Measurements from ENCODE around the gene IL17B.

IL17B gene

GRCh38 chr5:149379818-149380374, 804 bp upstream of the IL17B start:
- peak overlapping the region; percentile 70 to 88 for H2BK12ac ChIP-seq (ENCODE audit: low read length in 2 of 2)
- no peak overlapping the region for H3K14ac ChIP-seq (ENCODE audit: low read length in 2 of 2)
- peaks cover 0 to 17% of the 10 kb centered on the region in 2 experiments for H3K27me3 ChIP-seq (ENCODE audit: control insufficient read depth in 1 of 2, insufficient read depth in 1 of 2, low read length in 2 of 2)
- no peak overlapping the region for H3K23ac ChIP-seq (ENCODE audit: low read length in 2 of 2)
- no peak overlapping the region for H3K27ac ChIP-seq (ENCODE audit: low read length, poor library complexity, severe bottlenecking)
- H3K4ac ChIP-seq (ENCODE audit: low read depth in 1 of 2, low read length in 2 of 2) = peak overlapping the region in 1 of 2 experiments; percentile 62
- no peak overlapping the region for H2AK5ac ChIP-seq (ENCODE audit: low read length, severe bottlenecking)
- 96% methylated on average over 4 of the region's 5 CpGs for WGBS
- no peak overlapping the region for H2BK5ac ChIP-seq (ENCODE audit: low read depth, low read length, poor library complexity, severe bottlenecking)
- H3K4me1 ChIP-seq (ENCODE audit: control insufficient read depth, insufficient read depth, low read depth, low read length) = peaks cover 12% of the 10 kb centered on the region
- H3K4me3 ChIP-seq (ENCODE audit: insufficient read depth in 1 of 2, low read depth in 1 of 2, low read length in 2 of 2) = no peak overlapping the region
- H2BK120ac ChIP-seq (ENCODE audit: low read depth, low read length) = no peak overlapping the region
- peak overlapping the region in 1 of 2 experiments; percentile 18 for H3K18ac ChIP-seq (ENCODE audit: low read depth in 1 of 2, low read length in 2 of 2)
- no peak for DNase-seq
- H3K4me2 ChIP-seq (ENCODE audit: low read length, poor library complexity, severe bottlenecking) = no peak overlapping the region
- H4K8ac ChIP-seq (ENCODE audit: low read length) = no peak overlapping the region
- no peak overlapping the region for H2AFZ ChIP-seq (ENCODE audit: low read depth, low read length)
- H3K79me1 ChIP-seq (replicated peaks; ENCODE audit: low read length, poor library complexity, severe bottlenecking) = no peaks in the 10 kb centered on the region
- H2BK15ac ChIP-seq (ENCODE audit: low read depth, poor library complexity, severe bottlenecking) = no peak overlapping the region
- no peaks in the 10 kb centered on the region for H3K36me3 ChIP-seq (ENCODE audit: control insufficient read depth in 1 of 2, insufficient read depth in 2 of 2, low read depth in 1 of 2, low read length in 2 of 2)
- H3K9me3 ChIP-seq (ENCODE audit: control insufficient read depth, low read length) = no peaks in the 10 kb centered on the region
- no peak overlapping the region for H3K9ac ChIP-seq (ENCODE audit: low read length)
- H4K91ac ChIP-seq (ENCODE audit: low read length) = peak overlapping the region; percentile 70

DNA sequence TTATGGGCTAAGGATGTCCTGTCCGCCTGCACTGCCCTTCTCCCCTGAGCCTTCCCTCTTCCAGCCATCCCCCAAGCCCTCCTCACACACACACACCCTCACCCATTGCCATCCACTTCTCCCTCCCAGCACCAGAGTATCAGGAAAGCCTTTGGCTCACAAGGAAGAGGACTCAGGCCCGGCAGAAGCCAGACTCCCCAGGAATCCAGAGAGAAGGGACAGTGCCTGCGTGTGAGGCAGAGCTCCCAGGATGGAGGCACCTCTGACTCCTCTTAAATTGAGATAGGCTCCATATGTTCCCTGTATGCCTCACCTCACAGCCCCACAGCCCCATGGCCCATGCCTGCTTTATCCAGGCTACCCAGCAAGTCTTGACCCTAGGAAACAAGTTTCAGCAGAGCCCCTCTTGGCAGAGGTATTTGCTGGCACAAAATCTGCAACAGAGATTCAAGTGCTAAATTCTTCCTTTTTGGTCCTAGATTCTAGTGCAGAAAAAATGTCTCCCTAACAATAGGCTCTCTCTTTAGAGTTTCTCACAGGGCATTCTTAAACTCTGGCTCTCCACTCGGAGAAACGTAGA, 761 bp downstream of the IL17B start:
- Histone ChIP-seq H2BK5ac (ENCODE audit: low read depth, low read length, poor library complexity, severe bottlenecking) (no peak overlapping the region), H3K9me3 (ENCODE audit: control insufficient read depth, low read length) (no peaks in the 10 kb centered on the region), H3K4me3 (ENCODE audit: insufficient read depth in 1 of 2, low read depth in 1 of 2, low read length in 2 of 2) (no peak overlapping the region), H3K23ac (ENCODE audit: low read length in 2 of 2) (no peak overlapping the region), H3K4me2 (ENCODE audit: low read length, poor library complexity, severe bottlenecking) (no peak overlapping the region), H3K18ac (ENCODE audit: low read depth in 1 of 2, low read length in 2 of 2) (peak overlapping the region; percentile 5 to 68), H3K9ac (ENCODE audit: low read length) (no peak overlapping the region), H2BK120ac (ENCODE audit: low read depth, low read length) (no peak overlapping the region), H4K91ac (ENCODE audit: low read length) (peak overlapping the region; percentile 77), H2AFZ (ENCODE audit: low read depth, low read length) (no peak overlapping the region), H3K27ac (ENCODE audit: low read length, poor library complexity, severe bottlenecking) (no peak overlapping the region), H3K36me3 (ENCODE audit: control insufficient read depth in 1 of 2, insufficient read depth in 2 of 2, low read depth in 1 of 2, low read length in 2 of 2) (no peaks in the 10 kb centered on the region), H3K14ac (ENCODE audit: low read length in 2 of 2) (no peak overlapping the region), H2BK12ac (ENCODE audit: low read length in 2 of 2) (peak overlapping the region; percentile 61 to 91), H3K79me1 (replicated peaks; ENCODE audit: low read length, poor library complexity, severe bottlenecking) (no peaks in the 10 kb centered on the region), H3K4me1 (ENCODE audit: control insufficient read depth, insufficient read depth, low read depth, low read length) (peaks cover 12% of the 10 kb centered on the region), H3K27me3 (ENCODE audit: control insufficient read depth in 1 of 2, insufficient read depth in 1 of 2, low read length in 2 of 2) (peaks cover 0 to 17% of the 10 kb centered on the region in 2 experiments), H2AK5ac (ENCODE audit: low read length, severe bottlenecking) (no peak overlapping the region), H3K4ac (ENCODE audit: low read depth in 1 of 2, low read length in 2 of 2) (no peak overlapping the region), H4K8ac (ENCODE audit: low read length) (peak overlapping the region; percentile 45), H2BK15ac (ENCODE audit: low read depth, poor library complexity, severe bottlenecking) (peak overlapping the region; percentile 35)
- DNase-seq = no peak
- 82% methylated on average over 5 of the region's 5 CpGs for WGBS

GRCh38 chr5:149376711-149377447, 2.2 kb downstream of the IL17B start:
- Histone ChIP-seq H3K4me2 (ENCODE audit: low read length, poor library complexity, severe bottlenecking) (no peak overlapping the region), H3K79me1 (replicated peaks; ENCODE audit: low read length, poor library complexity, severe bottlenecking) (no peaks in the 10 kb centered on the region), H3K9ac (ENCODE audit: low read length) (no peak overlapping the region), H3K4me1 (ENCODE audit: control insufficient read depth, insufficient read depth, low read depth, low read length) (peaks cover 2% of the 10 kb centered on the region), H2AFZ (ENCODE audit: low read depth, low read length) (no peak overlapping the region), H3K14ac (ENCODE audit: low read length in 2 of 2) (no peak overlapping the region), H3K36me3 (ENCODE audit: control insufficient read depth in 1 of 2, insufficient read depth in 2 of 2, low read depth in 1 of 2, low read length in 2 of 2) (no peaks in the 10 kb centered on the region), H3K27ac (ENCODE audit: low read length, poor library complexity, severe bottlenecking) (no peak overlapping the region), H3K23ac (ENCODE audit: low read length in 2 of 2) (no peak overlapping the region), H4K91ac (ENCODE audit: low read length) (peak overlapping the region; percentile 58), H2BK12ac (ENCODE audit: low read length in 2 of 2) (peak overlapping the region; percentile 8 to 69), H4K8ac (ENCODE audit: low read length) (no peak overlapping the region), H3K18ac (ENCODE audit: low read depth in 1 of 2, low read length in 2 of 2) (no peak overlapping the region), H3K4me3 (ENCODE audit: insufficient read depth in 1 of 2, low read depth in 1 of 2, low read length in 2 of 2) (no peak overlapping the region), H3K27me3 (ENCODE audit: control insufficient read depth in 1 of 2, insufficient read depth in 1 of 2, low read length in 2 of 2) (peaks cover 2 to 22% of the 10 kb centered on the region in 2 experiments), H3K9me3 (ENCODE audit: control insufficient read depth, low read length) (no peaks in the 10 kb centered on the region), H3K4ac (ENCODE audit: low read depth in 1 of 2, low read length in 2 of 2) (peak overlapping the region in 1 of 2 experiments; percentile 30), H2BK15ac (ENCODE audit: low read depth, poor library complexity, severe bottlenecking) (peak overlapping the region; percentile 73), H2BK120ac (ENCODE audit: low read depth, low read length) (no peak overlapping the region), H2BK5ac (ENCODE audit: low read depth, low read length, poor library complexity, severe bottlenecking) (no peak overlapping the region), H2AK5ac (ENCODE audit: low read length, severe bottlenecking) (no peak overlapping the region)
- no peak for DNase-seq
- WGBS = 91% methylated on average over 6 of the region's 7 CpGs

DNA sequence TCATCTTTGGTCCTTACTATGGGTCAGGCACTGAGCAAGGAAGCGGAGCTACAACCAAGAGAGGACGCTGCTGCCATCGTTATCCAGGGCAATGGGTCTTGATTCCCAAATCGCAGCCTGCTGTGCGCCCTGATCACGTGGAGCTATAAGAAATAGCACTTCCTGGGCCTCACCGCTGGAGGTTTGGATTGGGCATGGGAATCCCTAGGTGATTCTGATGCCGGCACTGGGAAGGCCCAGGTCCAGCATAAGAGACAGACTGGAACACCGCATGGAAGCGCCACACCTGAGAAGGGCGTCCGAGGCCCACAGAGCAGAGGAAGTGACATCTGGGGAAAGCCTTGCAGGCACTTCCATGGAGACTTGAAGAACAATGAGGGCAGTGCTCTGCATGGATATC, 3.0 kb downstream of the IL17B start:
- DNase-seq = no peak
- H3K4ac ChIP-seq (ENCODE audit: low read depth in 1 of 2, low read length in 2 of 2) = no peak overlapping the region
- no peak overlapping the region for H4K8ac ChIP-seq (ENCODE audit: low read length)
- H3K4me3 ChIP-seq (ENCODE audit: insufficient read depth in 1 of 2, low read depth in 1 of 2, low read length in 2 of 2) = no peak overlapping the region
- no peak overlapping the region for H3K14ac ChIP-seq (ENCODE audit: low read length in 2 of 2)
- no peak overlapping the region for H3K27ac ChIP-seq (ENCODE audit: low read length, poor library complexity, severe bottlenecking)
- no peak overlapping the region for H3K23ac ChIP-seq (ENCODE audit: low read length in 2 of 2)
- no peaks in the 10 kb centered on the region for H3K4me1 ChIP-seq (ENCODE audit: control insufficient read depth, insufficient read depth, low read depth, low read length)
- no peaks in the 10 kb centered on the region for H3K9me3 ChIP-seq (ENCODE audit: control insufficient read depth, low read length)
- no peaks in the 10 kb centered on the region for H3K36me3 ChIP-seq (ENCODE audit: control insufficient read depth in 1 of 2, insufficient read depth in 2 of 2, low read depth in 1 of 2, low read length in 2 of 2)
- no peak overlapping the region for H3K9ac ChIP-seq (ENCODE audit: low read length)
- H3K79me1 ChIP-seq (replicated peaks; ENCODE audit: low read length, poor library complexity, severe bottlenecking) = no peaks in the 10 kb centered on the region
- H3K18ac ChIP-seq (ENCODE audit: low read depth in 1 of 2, low read length in 2 of 2) = peak overlapping the region in 1 of 2 experiments; percentile 13
- H2AK5ac ChIP-seq (ENCODE audit: low read length, severe bottlenecking) = no peak overlapping the region
- peaks cover 4 to 26% of the 10 kb centered on the region in 2 experiments for H3K27me3 ChIP-seq (ENCODE audit: control insufficient read depth in 1 of 2, insufficient read depth in 1 of 2, low read length in 2 of 2)
- no peak overlapping the region for H2AFZ ChIP-seq (ENCODE audit: low read depth, low read length)
- H2BK120ac ChIP-seq (ENCODE audit: low read depth, low read length) = peak overlapping the region; percentile 66
- H3K4me2 ChIP-seq (ENCODE audit: low read length, poor library complexity, severe bottlenecking) = no peak overlapping the region
- 96% methylated on average over 12 of the region's 12 CpGs for WGBS
- peak overlapping the region; percentile 56 for H2BK15ac ChIP-seq (ENCODE audit: low read depth, poor library complexity, severe bottlenecking)
- no peak overlapping the region for H2BK5ac ChIP-seq (ENCODE audit: low read depth, low read length, poor library complexity, severe bottlenecking)
- peak overlapping the region; percentile 72 for H4K91ac ChIP-seq (ENCODE audit: low read length)
- peak overlapping the region in 1 of 2 experiments; percentile 88 for H2BK12ac ChIP-seq (ENCODE audit: low read length in 2 of 2)
